B cell (primary cell): ENCODE results near the gene TRMT2B.

Source experiments
- CTCF ChIP-seq: fragments of 200-600 bp; IDR thresholded peaks from one replicate; pipeline ENCODE4 v1.8.0; 2022; ENCODE audit warnings: antibody characterized with exemption, mild to moderate bottlenecking
- EZH2 ChIP-seq: IDR thresholded peaks from 2 replicates; pipeline ENCODE4 v1.6.1; 2012; ENCODE audit warnings: borderline replicate concordance, low read depth, mild to moderate bottlenecking, moderate library complexity, low read length; ENCODE audit not compliant: insufficient read depth, poor library complexity, severe bottlenecking

DNA sequence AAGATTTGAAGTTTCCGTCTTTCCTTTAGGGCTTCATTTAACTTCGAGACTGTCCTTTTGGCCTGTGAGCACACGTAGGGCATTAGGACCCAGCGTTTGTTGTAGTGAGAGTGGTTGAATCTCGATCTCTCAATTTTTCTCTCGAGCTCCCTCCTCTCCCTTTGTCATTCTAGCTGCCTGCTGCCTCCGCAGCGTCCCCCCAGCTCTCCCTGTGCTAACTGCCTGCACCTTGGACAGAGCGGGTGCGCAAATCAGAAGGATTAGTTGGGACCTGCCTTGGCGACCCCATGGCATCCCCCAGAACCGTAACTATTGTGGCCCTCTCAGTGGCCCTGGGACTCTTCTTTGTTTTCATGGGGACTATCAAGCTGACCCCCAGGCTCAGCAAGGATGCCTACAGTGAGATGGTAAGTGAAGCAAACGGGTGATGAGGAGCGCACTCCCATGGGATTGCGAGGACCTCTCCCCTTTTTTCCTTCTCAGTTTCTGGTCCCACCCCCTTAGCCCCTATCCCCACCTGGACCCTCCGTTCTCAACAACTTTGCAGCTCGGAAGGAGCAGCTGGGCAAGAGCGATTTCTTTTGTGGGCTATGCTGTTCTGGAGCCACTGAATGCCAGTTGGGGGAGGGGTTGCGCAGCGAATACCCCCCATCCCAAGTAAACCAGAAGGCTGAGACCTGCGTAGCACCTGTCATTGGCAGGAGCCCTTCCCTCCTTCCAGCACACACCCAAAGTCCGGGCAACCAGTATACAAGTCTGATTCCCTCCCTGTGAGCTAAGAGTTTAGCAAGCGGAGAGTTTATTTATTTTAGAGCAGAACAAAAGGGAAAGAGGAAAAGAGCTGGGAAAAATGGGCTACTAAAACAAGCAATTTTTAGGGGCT, 27.0 kb upstream of the TRMT2B start, which contains the start of gene TMEM35A:
- no peak for TF ChIP-seq CTCF
- TF ChIP-seq EZH2, result no peak
